Measurements from ENCODE around the gene IQGAP2.
"Not testable (repeated sequence)": the region's sequence is repeated elsewhere in the genome, so short reads cannot be mapped to it uniquely, and the experiment has no call there.

The IQGAP2 gene

GRCh38 chr5:76592692-76593091 lies 189.6 kb downstream of the IQGAP2 start:
- Histone ChIP-seq H3K9me3 (ENCODE audit: control insufficient read depth in 1 of 2, low read length in 2 of 2) (no peaks in the 10 kb centered on the region), H3K36me3 (ENCODE audit: control insufficient read depth in 1 of 2, insufficient read depth in 2 of 2, low read length in 2 of 2) (peaks cover 0 to 6% of the 10 kb centered on the region in 2 donors), H3K4me3 (ENCODE audit: low read depth in 1 of 2, low read length in 2 of 2) (no peak overlapping the region)

GRCh38 chr5:76594107-76594506 lies 191.0 kb downstream of the IQGAP2 start:
- Histone ChIP-seq H3K36me3 (ENCODE audit: control insufficient read depth in 1 of 2, insufficient read depth in 2 of 2, low read length in 2 of 2) (peaks cover 0 to 6% of the 10 kb centered on the region in 2 donors), H3K4me1 (ENCODE audit: control insufficient read depth in 1 of 2, insufficient read depth in 2 of 2, low read length in 2 of 2) (no peaks in the 10 kb centered on the region), H3K27ac (ENCODE audit: low read length) (no peak overlapping the region), H3K27me3 (ENCODE audit: low read depth, low read length) (no peaks in the 10 kb centered on the region), H3K9me3 (ENCODE audit: control insufficient read depth in 1 of 2, low read length in 2 of 2) (no peaks in the 10 kb centered on the region), H3K4me3 (ENCODE audit: low read depth in 1 of 2, low read length in 2 of 2) (no peak overlapping the region)

More at GRCh38 chr5:76592692-76593091, 189.6 kb downstream of the IQGAP2 start:
- Histone ChIP-seq H3K27me3 (ENCODE audit: low read depth, low read length) (no peaks in the 10 kb centered on the region), H3K27ac (ENCODE audit: low read length) (no peak overlapping the region), H3K4me1 (ENCODE audit: control insufficient read depth in 1 of 2, insufficient read depth in 2 of 2, low read length in 2 of 2) (no peaks in the 10 kb centered on the region)

GRCh38 chr5:76595755-76596481 lies 192.8 kb downstream of the IQGAP2 start:
- Histone ChIP-seq H3K4me1 (ENCODE audit: control insufficient read depth in 1 of 2, insufficient read depth in 2 of 2, low read length in 2 of 2) (no peaks in the 10 kb centered on the region), H3K27ac (ENCODE audit: low read length) (no peak overlapping the region), H3K36me3 (ENCODE audit: control insufficient read depth in 1 of 2, insufficient read depth in 2 of 2, low read length in 2 of 2) (peaks cover 0 to 6% of the 10 kb centered on the region in 2 donors), H3K9me3 (ENCODE audit: control insufficient read depth in 1 of 2, low read length in 2 of 2) (no peaks in the 10 kb centered on the region), H3K27me3 (ENCODE audit: low read depth, low read length) (no peaks in the 10 kb centered on the region), H3K4me3 (ENCODE audit: low read depth in 1 of 2, low read length in 2 of 2) (no peak overlapping the region)

- Histone ChIP-seq H3K4me1 (ENCODE audit: control insufficient read depth in 1 of 2, insufficient read depth in 2 of 2, low read length in 2 of 2) (no peaks in the 10 kb centered on the region), H3K27me3 (ENCODE audit: low read depth, low read length) (no peaks in the 10 kb centered on the region), H3K27ac (ENCODE audit: low read length) (no peak overlapping the region)
Measured at GRCh38 chr5:76598531-76598930, 195.4 kb downstream of the IQGAP2 start.

GRCh38 chr5:76600716-76601115 lies 197.6 kb downstream of the IQGAP2 start:
- Histone ChIP-seq H3K4me1 (ENCODE audit: control insufficient read depth in 1 of 2, insufficient read depth in 2 of 2, low read length in 2 of 2) (no peaks in the 10 kb centered on the region), H3K27ac (ENCODE audit: low read length) (no peak overlapping the region), H3K9me3 (ENCODE audit: control insufficient read depth in 1 of 2, low read length in 2 of 2) (no peaks in the 10 kb centered on the region), H3K27me3 (ENCODE audit: low read depth, low read length) (no peaks in the 10 kb centered on the region), H3K4me3 (ENCODE audit: low read depth in 1 of 2, low read length in 2 of 2) (no peak overlapping the region), H3K36me3 (ENCODE audit: control insufficient read depth in 1 of 2, insufficient read depth in 2 of 2, low read length in 2 of 2) (no peaks in the 10 kb centered on the region)

More at GRCh38 chr5:76598531-76598930, 195.4 kb downstream of the IQGAP2 start:
- H3K36me3 ChIP-seq (ENCODE audit: control insufficient read depth in 1 of 2, insufficient read depth in 2 of 2, low read length in 2 of 2), result no peaks in the 10 kb centered on the region
- H3K9me3 ChIP-seq (ENCODE audit: control insufficient read depth in 1 of 2, low read length in 2 of 2), result no peaks in the 10 kb centered on the region
- H3K4me3 ChIP-seq (ENCODE audit: low read depth in 1 of 2, low read length in 2 of 2), result no peak overlapping the region

- H3K4me3 ChIP-seq (ENCODE audit: low read depth in 1 of 2, low read length in 2 of 2), result no peak overlapping the region
- no peaks in the 10 kb centered on the region for H3K9me3 ChIP-seq (ENCODE audit: control insufficient read depth in 1 of 2, low read length in 2 of 2)
- no peak overlapping the region for H3K27ac ChIP-seq (ENCODE audit: low read length)
- H3K27me3 ChIP-seq (ENCODE audit: low read depth, low read length), result no peaks in the 10 kb centered on the region
- no peaks in the 10 kb centered on the region for H3K36me3 ChIP-seq (ENCODE audit: control insufficient read depth in 1 of 2, insufficient read depth in 2 of 2, low read length in 2 of 2)
- H3K4me1 ChIP-seq (ENCODE audit: control insufficient read depth in 1 of 2, insufficient read depth in 2 of 2, low read length in 2 of 2), result no peaks in the 10 kb centered on the region
Measured at GRCh38 chr5:76601470-76601869, 198.4 kb downstream of the IQGAP2 start.

GRCh38 chr5:76602094-76602726 lies 199.1 kb downstream of the IQGAP2 start:
- Histone ChIP-seq H3K9me3 (ENCODE audit: control insufficient read depth in 1 of 2, low read length in 2 of 2) (no peaks in the 10 kb centered on the region), H3K27ac (ENCODE audit: low read length) (no peak overlapping the region), H3K27me3 (ENCODE audit: low read depth, low read length) (no peaks in the 10 kb centered on the region), H3K4me3 (ENCODE audit: low read depth in 1 of 2, low read length in 2 of 2) (no peak overlapping the region), H3K36me3 (ENCODE audit: control insufficient read depth in 1 of 2, insufficient read depth in 2 of 2, low read length in 2 of 2) (no peaks in the 10 kb centered on the region), H3K4me1 (ENCODE audit: control insufficient read depth in 1 of 2, insufficient read depth in 2 of 2, low read length in 2 of 2) (peaks cover 0 to 7% of the 10 kb centered on the region in 2 donors)

GRCh38 chr5:76603991-76604390 lies 200.9 kb downstream of the IQGAP2 start:
- H3K4me1 ChIP-seq (ENCODE audit: control insufficient read depth in 1 of 2, insufficient read depth in 2 of 2, low read length in 2 of 2), result peaks cover 0 to 19% of the 10 kb centered on the region in 2 donors
- H3K9me3 ChIP-seq (ENCODE audit: control insufficient read depth in 1 of 2, low read length in 2 of 2); H3K27ac ChIP-seq (ENCODE audit: low read length); H3K27me3 ChIP-seq (ENCODE audit: low read depth, low read length); H3K4me3 ChIP-seq (ENCODE audit: low read depth in 1 of 2, low read length in 2 of 2); H3K36me3 ChIP-seq (ENCODE audit: control insufficient read depth in 1 of 2, insufficient read depth in 2 of 2, low read length in 2 of 2): not testable (repeated sequence)

GRCh38 chr5:76604838-76605237 lies 201.8 kb downstream of the IQGAP2 start:
- Histone ChIP-seq H3K27ac (ENCODE audit: low read length) (no peak overlapping the region), H3K4me1 (ENCODE audit: control insufficient read depth in 1 of 2, insufficient read depth in 2 of 2, low read length in 2 of 2) (peaks cover 0 to 19% of the 10 kb centered on the region in 2 donors), H3K4me3 (ENCODE audit: low read depth in 1 of 2, low read length in 2 of 2) (no peak overlapping the region), H3K27me3 (ENCODE audit: low read depth, low read length) (no peaks in the 10 kb centered on the region), H3K36me3 (ENCODE audit: control insufficient read depth in 1 of 2, insufficient read depth in 2 of 2, low read length in 2 of 2) (no peaks in the 10 kb centered on the region), H3K9me3 (ENCODE audit: control insufficient read depth in 1 of 2, low read length in 2 of 2) (no peaks in the 10 kb centered on the region)

GRCh38 chr5:76606701-76607100 lies 203.6 kb downstream of the IQGAP2 start:
- Histone ChIP-seq H3K4me1 (ENCODE audit: control insufficient read depth in 1 of 2, insufficient read depth in 2 of 2, low read length in 2 of 2) (peaks cover 0 to 19% of the 10 kb centered on the region in 2 donors), H3K4me3 (ENCODE audit: low read depth in 1 of 2, low read length in 2 of 2) (no peak overlapping the region), H3K27me3 (ENCODE audit: low read depth, low read length) (no peaks in the 10 kb centered on the region), H3K36me3 (ENCODE audit: control insufficient read depth in 1 of 2, insufficient read depth in 2 of 2, low read length in 2 of 2) (peaks cover 0 to 5% of the 10 kb centered on the region in 2 donors), H3K9me3 (ENCODE audit: control insufficient read depth in 1 of 2, low read length in 2 of 2) (no peaks in the 10 kb centered on the region), H3K27ac (ENCODE audit: low read length) (no peak overlapping the region)

GRCh38 chr5:76607353-76607871 lies 204.3 kb downstream of the IQGAP2 start:
- no peaks in the 10 kb centered on the region for H3K9me3 ChIP-seq (ENCODE audit: control insufficient read depth in 1 of 2, low read length in 2 of 2)
- H3K4me3 ChIP-seq (ENCODE audit: low read depth in 1 of 2, low read length in 2 of 2), result peak overlapping the region in 1 of 2 donors; percentile 21
- peak overlapping the region; percentile 12 for H3K27ac ChIP-seq (ENCODE audit: low read length)
- peaks cover 0 to 19% of the 10 kb centered on the region in 2 donors for H3K4me1 ChIP-seq (ENCODE audit: control insufficient read depth in 1 of 2, insufficient read depth in 2 of 2, low read length in 2 of 2)
- H3K27me3 ChIP-seq (ENCODE audit: low read depth, low read length), result no peaks in the 10 kb centered on the region
- H3K36me3 ChIP-seq (ENCODE audit: control insufficient read depth in 1 of 2, insufficient read depth in 2 of 2, low read length in 2 of 2), result peaks cover 0 to 5% of the 10 kb centered on the region in 2 donors

All from muscle layer of duodenum (tissue), 2 donors.